HL-60/S4 treated with phorbol 12-myristate 13-acetate at 8.2 ng/mL for 4 days and 3 days (cell line): ENCODE data around the gene SUSD1.

Experiments
- in situ Hi-C: fragments of 300-500 bp; cut with MboI; formaldehyde crosslinking; loops from 2 replicates; pipeline ENCODE4 v1.15.0; 2022; ENCODE audit warnings: low sequenced_read_pairs

SUSD1 gene

GRCh38 chr9:112020680-112021596 lies 154.2 kb downstream of the SUSD1 start:
- in situ Hi-C loops = no loop called here

- in situ Hi-C loops = no loop called here
Measured at GRCh38 chr9:112017878-112018277, 157.2 kb downstream of the SUSD1 start.

DNA sequence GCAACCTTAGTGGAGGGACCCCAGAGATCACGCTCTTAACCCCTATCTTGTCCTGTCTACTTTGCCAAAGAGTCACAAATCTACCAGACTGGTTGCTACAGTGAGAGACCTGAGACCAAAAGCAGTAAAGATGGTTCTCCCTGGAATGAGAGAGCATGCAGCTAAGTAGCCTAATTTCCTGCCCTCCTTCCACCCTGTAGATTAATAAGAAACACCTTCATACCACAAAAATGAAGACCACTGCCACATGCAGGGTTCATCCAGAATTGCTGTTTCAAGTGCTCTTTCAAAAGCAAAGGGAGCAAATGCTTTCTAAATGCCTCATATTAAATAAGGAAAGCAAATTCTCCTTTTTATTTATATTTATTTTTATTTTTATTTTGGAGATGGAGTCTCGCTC lies 159.4 kb downstream of the SUSD1 start:
- in situ Hi-C loops = no loop called here

- in situ Hi-C loops = no loop called here
Measured at GRCh38 chr9:112015149-112015548, 159.9 kb downstream of the SUSD1 start.

GRCh38 chr9:112013266-112013665 lies 161.8 kb downstream of the SUSD1 start:
- in situ Hi-C loops = no loop called here

GRCh38 chr9:112012026-112012902 lies 162.8 kb downstream of the SUSD1 start:
- in situ Hi-C loops = no loop called here

DNA sequence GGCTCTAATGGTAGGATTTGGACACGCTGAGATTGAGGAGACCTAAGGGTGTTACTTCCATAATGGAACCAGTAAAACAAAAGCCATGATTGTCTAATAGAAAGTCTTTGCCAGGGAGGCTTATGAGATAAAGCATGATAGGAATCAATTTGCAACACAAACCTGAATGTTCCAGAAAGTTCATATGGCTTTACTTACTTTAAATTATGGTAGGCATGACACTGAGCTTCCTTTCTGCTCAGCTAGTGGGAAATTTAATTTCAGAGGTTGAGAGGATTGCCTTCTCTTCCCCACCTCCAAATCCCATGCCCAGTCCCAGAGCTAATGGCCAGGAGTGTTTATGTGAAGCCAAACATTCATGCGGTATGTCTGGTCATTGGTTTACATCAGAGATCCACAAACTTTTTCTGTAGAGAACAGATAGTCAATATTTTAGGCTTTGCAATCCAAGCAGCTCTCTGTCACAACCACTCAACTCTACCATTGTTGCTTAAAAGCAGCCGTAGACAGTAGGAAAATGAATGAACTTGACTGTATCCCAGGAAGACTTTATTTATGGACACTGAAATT lies 164.0 kb downstream of the SUSD1 start:
- in situ Hi-C loops = no loop called here

- in situ Hi-C loops = no loop called here
Measured at GRCh38 chr9:112010537-112010936, 164.6 kb downstream of the SUSD1 start.

- in situ Hi-C loops = no loop called here
Measured at GRCh38 chr9:112009656-112010055, 165.4 kb downstream of the SUSD1 start.

DNA sequence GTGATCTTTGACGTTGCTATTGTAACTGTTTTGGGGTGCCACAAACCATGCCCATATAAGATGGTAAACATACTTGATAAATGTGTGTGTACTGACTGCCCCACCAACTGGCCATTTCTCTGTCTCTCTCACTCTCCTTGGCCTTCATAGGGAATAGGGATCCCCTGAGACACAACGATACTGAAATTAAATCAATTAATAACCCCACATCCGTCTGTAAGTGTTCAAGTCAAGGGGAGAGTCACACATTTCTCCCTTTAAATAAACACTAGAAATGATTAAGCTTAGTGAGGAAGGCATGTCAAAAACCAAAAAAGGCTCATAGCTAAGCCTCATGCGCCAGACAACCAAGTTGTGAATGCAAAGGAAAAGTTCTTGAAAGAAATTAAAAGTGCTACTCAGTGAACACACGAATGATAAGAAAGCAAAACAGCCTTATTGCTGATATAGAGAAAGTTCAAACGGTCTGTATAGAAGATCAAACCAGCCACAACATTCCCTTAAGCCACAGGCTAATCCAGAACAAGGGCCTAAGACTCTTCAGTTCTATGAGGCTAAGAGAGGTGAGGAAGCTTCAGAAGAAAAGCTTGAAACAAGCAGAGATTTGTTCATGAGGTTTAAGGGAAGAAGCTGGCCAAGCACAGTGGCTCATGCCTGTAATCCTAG lies 167.4 kb downstream of the SUSD1 start:
- in situ Hi-C loops = no loop called here

- in situ Hi-C loops = no loop called here
Measured at GRCh38 chr9:112006361-112007020, 168.6 kb downstream of the SUSD1 start.

DNA sequence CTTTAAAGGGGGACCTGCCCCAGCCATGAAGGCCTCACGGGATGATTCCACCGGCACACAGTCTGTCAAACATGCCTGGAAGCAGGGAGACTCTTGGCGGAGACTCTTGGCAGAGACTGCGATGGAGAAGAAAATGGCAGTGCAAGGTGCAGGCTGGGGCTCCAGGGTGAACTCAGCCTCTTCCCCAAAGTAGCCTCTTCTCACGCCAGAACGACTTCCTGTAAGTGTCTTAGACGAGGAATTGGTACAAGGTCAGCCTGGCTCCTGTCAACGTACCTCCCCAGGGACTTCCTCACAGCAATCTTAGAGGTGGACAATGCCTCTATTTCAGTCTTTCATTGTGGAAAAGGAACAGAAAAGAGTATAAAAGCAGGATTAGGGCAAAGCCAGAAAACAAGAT lies 169.2 kb downstream of the SUSD1 start:
- in situ Hi-C loops = no loop called here

- in situ Hi-C loops = no loop called here
Measured at GRCh38 chr9:112003538-112003937, 171.6 kb downstream of the SUSD1 start.

DNA sequence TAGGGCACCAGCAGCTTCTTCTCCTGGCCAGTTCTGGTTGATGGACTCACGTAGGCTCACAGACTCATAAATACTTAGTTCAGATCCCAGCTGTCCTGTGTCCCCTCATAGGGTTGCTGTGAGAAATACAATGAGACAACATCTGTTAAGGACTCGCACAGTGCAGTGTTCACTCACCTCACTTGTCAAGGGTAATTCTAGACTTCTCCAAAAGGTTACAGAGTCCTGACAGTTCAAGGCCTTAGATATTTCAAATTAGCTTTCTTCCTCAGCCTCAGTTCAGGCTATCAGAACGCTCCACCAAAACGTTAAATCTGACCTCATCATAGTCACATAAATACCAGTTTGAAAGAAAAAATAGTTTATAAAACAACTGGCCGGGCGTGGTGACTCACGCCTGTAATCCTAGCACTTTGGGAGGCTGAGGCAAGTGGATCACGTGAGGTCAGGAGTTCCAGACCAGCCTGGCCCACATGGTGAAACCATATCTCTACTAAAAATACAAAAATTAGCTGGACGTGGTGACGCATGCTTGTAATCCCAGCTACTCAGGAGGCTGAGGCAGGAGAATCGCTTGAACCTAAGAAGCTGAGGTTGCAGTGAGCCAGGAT lies 172.1 kb downstream of the SUSD1 start:
- in situ Hi-C loops = no loop called here

GRCh38 chr9:112002131-112002846 lies 172.8 kb downstream of the SUSD1 start:
- in situ Hi-C loops = no loop called here

DNA sequence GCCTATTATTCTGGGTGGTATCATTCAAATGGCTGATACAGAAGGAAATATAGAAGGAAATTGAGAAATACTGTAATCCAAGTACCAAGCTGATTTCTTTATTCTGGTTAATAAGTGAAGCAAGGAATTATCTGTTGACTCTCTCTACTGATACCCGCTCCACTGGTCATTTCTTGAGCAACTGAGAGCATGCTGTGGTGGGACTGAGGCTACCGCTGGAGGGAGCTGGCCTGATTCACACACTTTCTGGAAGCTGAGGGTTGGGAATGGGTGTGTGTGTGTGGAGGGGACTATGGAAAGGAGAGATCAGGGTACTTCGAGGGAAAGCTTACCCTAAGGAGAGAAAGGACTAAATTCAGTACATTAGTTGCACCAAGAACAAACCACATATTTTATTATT lies 174.4 kb downstream of the SUSD1 start:
- in situ Hi-C loops = no loop called here

DNA sequence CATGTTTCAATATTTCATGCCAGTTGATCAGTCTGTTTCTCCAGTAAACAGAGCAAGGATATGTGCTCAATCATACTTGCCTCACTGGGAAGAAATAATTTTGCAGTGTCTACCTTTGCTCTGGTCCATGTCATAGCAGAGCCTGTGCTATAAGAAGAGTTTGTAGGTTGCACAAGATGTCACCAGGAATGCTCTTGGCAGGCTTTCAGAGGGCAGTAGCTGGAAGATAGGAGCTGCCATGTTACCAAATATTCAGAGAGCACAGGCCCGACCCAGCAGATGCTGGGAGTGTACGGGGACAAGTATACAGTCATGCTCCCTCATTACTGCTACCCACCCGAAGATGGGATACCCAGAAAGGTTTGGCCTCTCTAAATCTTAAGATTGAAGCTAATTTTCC lies 175.8 kb downstream of the SUSD1 start:
- in situ Hi-C loops = no loop called here

DNA sequence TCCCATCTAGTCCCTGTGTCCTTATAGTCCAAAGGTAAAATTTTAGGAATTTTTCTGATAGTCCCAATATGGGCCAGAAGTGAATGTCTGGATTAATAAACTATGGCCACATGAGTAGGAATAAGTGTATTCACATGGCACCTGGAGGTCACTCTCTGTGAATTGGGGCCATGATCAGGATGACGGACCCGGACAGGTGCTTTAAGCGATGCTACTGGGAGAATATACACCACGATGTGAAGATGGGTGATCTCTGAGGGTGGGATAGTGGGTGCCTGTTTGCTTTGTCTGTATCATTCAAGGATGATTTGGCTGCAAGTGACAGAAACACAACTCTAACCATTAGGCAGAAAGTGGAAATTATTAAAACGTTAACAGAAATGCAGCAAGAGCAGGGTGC lies 177.3 kb downstream of the SUSD1 start:
- in situ Hi-C loops = no loop called here

DNA sequence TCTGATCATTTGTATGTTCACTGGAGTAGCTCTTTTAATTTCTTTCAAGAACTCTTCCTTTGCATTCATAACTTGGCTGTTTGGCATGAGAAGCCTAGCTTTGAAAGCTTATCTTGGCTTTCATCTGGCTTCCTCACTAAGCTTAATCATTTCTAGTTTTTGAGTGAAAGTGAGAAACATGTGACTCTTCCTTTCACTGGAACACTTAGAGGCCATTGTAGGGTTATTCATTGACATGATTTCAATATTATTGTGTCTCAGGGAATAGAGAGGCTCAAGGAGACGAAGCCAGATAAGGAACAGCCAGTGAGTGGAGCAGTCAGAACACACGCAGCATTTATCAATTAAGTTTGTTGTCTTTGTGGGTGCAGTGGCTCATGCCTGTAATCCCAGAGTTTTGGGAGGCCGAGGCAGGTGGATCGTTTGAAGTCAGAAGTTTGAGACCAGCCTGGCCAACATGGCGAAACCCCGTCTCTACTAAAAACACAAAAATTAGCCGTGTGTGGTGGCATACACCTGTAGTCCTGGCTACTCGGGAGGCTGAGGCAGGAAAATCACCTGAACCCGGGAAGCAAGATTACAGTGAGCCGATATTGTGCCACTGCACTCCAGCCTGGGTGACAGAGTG lies 180.2 kb downstream of the SUSD1 start:
- in situ Hi-C loops = no loop called here
